D341Med (cell line): Measurements from ENCODE around the gene ADAM10.

Experiments used
- DNase-seq: peaks from one replicate; pipeline ENCODE4 v3.0.0; 2012; ENCODE audit warnings: low spot score

ADAM10 gene

GRCh38 chr15:58551764-58552504, 197.6 kb downstream of the ADAM10 start:
- DNase-seq, result no peak

- DNase-seq, result no peak
These were observed 198.3 kb downstream of the ADAM10 start for GRCh38 chr15:58551084-58551763.

GRCh38 chr15:58549785-58550074, 199.8 kb downstream of the ADAM10 start:
- DNase-seq, result no peak

- peak; percentile 66 for DNase-seq
These were observed 200.3 kb downstream of the ADAM10 start for GRCh38 chr15:58549013-58549784.

GRCh38 chr15:58548308-58549012, 201.0 kb downstream of the ADAM10 start:
- no peak for DNase-seq

- no peak for DNase-seq
These were observed 201.7 kb downstream of the ADAM10 start for GRCh38 chr15:58547628-58548307.

- DNase-seq, result no peak
These were observed 202.6 kb downstream of the ADAM10 start for GRCh38 chr15:58546635-58547627.

- DNase-seq, result no peak
These were observed 203.4 kb downstream of the ADAM10 start for GRCh38 chr15:58546066-58546591.

- no peak for DNase-seq
These were observed 204.0 kb downstream of the ADAM10 start for GRCh38 chr15:58545307-58546065.

- no peak for DNase-seq
These were observed 204.8 kb downstream of the ADAM10 start for GRCh38 chr15:58544756-58545155.

- DNase-seq, result no peak
These were observed 205.7 kb downstream of the ADAM10 start for GRCh38 chr15:58543664-58544335.

GRCh38 chr15:58541410-58542087, 208.0 kb downstream of the ADAM10 start:
- no peak for DNase-seq

- DNase-seq, result no peak
These were observed 210.0 kb downstream of the ADAM10 start for GRCh38 chr15:58539548-58539947.

- DNase-seq, result no peak
These were observed 210.6 kb downstream of the ADAM10 start for GRCh38 chr15:58538901-58539300.
